ENCODE measurements around the gene HOXA10.

DNA sequence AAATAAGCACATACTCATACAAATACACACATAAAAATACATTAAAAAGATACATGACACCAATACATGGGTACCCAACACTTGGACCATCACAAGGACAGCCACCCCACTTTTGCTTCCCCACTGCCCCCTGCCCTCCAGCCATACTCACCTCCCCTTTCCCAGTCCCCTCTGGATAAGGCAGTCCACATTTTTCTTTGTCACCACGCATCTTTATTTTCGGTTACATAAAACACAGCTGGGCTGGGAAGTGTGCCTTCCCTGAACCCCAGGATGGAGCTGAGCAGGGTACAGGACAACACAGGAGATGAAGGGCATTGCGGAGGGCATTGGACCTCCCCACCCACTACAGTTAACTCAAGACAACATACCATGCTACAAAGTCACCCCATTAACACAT lies 20.6 kb downstream of the HOXA10 start:
- TF ChIP-seq, protein P1, sequence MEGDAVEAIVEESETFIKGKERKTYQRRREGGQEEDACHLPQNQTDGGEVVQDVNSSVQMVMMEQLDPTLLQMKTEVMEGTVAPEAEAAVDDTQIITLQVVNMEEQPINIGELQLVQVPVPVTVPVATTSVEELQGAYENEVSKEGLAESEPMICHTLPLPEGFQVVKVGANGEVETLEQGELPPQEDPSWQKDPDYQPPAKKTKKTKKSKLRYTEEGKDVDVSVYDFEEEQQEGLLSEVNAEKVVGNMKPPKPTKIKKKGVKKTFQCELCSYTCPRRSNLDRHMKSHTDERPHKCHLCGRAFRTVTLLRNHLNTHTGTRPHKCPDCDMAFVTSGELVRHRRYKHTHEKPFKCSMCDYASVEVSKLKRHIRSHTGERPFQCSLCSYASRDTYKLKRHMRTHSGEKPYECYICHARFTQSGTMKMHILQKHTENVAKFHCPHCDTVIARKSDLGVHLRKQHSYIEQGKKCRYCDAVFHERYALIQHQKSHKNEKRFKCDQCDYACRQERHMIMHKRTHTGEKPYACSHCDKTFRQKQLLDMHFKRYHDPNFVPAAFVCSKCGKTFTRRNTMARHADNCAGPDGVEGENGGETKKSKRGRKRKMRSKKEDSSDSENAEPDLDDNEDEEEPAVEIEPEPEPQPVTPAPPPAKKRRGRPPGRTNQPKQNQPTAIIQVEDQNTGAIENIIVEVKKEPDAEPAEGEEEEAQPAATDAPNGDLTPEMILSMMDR (conservative IDR thresholded peaks at IDR 0.05; ENCODE audit: low read depth, low read length), result no peak
- TF ChIP-seq EZH2 (IDR thresholded peaks at IDR 0.05; ENCODE audit: borderline replicate concordance, low read depth, low read length, poor library complexity, severe bottlenecking), result no peak
